Activated CD8-positive, alpha-beta T cell treated with anti-CD3 and anti-CD28 coated beads for 36 hours (primary cell): ENCODE results near the gene DUSP1. TPM values are rescaled to one million over a fixed set of nuclear protein-coding genes. Genes with fewer than 3 reads are reported as not detected.

Source experiments
- ATAC-seq: fragments of 200-7000 bp; cut with Tn5 transposase; one replicate; pipeline ENCODE4 v1.10.0; 2021; ENCODE audit warnings: mild to moderate bottlenecking, moderate library complexity
- CTCF ChIA-PET: fragments of 350-600 bp; sonication (Branson Sonifier 250); formaldehyde crosslinking; loops from one replicate; lab custom pipeline; 2021; ENCODE audit warnings: antibody characterized with exemption; lab: Charles Lee
- POLR2A ChIA-PET: fragments of 350-600 bp; sonication (Branson Sonifier 250); formaldehyde crosslinking; loops from one replicate; lab custom pipeline; 2021; ENCODE audit warnings: antibody characterized with exemption; lab: Charles Lee
- DNase-seq: peaks from one replicate; pipeline ENCODE4 v3.0.0-alpha.2; 2020
- H3K27ac Mint-ChIP-seq: one replicate; pipeline ENCODE4 v1.8.0; 2021; ENCODE audit warnings: mild to moderate bottlenecking, mixed read lengths
- H3K27me3 Mint-ChIP-seq: one replicate; pipeline ENCODE4 v1.8.0; 2021; ENCODE audit warnings: mixed read lengths
- H3K36me3 Mint-ChIP-seq: one replicate; pipeline ENCODE4 v1.8.0; 2021; ENCODE audit warnings: low read depth, mixed read lengths
- H3K4me1 Mint-ChIP-seq: one replicate; pipeline ENCODE4 v1.8.0; 2021; ENCODE audit warnings: low read depth, mixed read lengths
- H3K4me3 Mint-ChIP-seq: one replicate; pipeline ENCODE4 v1.8.0; 2021; ENCODE audit warnings: mild to moderate bottlenecking, moderate library complexity, mixed read lengths
- H3K9me3 Mint-ChIP-seq: one replicate; pipeline ENCODE4 v1.8.0; 2021; ENCODE audit warnings: mixed read lengths
- intact Hi-C: fragments of 100-400 bp; cut with micrococcal nuclease; formaldehyde crosslinking; loops from one replicate; pipeline ENCODE4 v1.10.0; 2022
- total RNA-seq, 2 experiments: library from RNA; stranded (reverse); gene quantifications; one replicate each; pipeline ENCODE4 v1.2.3, GENCODE V29; 2021
- TF ChIP-seq, protein P1 (sequence below): fragments of 200-600 bp; IDR thresholded peaks from one replicate; pipeline ENCODE4 v1.8.0; 2022; ENCODE audit warnings: antibody characterized with exemption, mild to moderate bottlenecking

Gene DUSP1
- total RNA-seq, 2 experiments from 2014 or later = 16.6 to 17.9 TPM

DNA sequence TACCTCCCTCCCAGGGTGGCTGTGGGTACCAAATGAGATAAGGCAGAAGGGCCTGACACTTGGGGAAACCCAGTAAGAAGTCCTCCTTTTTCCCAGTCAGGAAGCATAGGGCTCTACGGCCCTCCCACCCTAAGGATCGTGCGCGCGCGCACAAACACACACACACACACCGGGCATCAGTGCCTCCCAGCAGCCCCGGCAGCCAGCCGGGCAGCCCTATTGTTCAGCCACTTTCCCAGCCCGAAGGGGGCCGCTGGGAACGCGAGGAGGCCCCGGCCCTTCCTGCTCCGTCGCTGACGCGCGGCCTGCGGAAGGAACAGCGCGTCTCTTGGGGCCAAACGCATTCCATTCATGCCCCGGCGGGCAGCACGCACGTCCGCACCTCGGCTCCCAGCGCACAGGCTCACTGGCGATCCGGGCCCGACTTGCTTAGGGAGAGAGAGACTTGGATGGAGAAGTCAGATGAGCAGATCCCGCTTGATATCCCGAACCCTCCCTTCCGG, 22.6 kb downstream of the DUSP1 start:
- ChIA-PET CTCF (no interaction called here), POLR2A (no interaction called here)
- intact Hi-C loops = no loop called here
- TF ChIP-seq, protein P1, sequence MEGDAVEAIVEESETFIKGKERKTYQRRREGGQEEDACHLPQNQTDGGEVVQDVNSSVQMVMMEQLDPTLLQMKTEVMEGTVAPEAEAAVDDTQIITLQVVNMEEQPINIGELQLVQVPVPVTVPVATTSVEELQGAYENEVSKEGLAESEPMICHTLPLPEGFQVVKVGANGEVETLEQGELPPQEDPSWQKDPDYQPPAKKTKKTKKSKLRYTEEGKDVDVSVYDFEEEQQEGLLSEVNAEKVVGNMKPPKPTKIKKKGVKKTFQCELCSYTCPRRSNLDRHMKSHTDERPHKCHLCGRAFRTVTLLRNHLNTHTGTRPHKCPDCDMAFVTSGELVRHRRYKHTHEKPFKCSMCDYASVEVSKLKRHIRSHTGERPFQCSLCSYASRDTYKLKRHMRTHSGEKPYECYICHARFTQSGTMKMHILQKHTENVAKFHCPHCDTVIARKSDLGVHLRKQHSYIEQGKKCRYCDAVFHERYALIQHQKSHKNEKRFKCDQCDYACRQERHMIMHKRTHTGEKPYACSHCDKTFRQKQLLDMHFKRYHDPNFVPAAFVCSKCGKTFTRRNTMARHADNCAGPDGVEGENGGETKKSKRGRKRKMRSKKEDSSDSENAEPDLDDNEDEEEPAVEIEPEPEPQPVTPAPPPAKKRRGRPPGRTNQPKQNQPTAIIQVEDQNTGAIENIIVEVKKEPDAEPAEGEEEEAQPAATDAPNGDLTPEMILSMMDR = no peak
- Mint-ChIP-seq H3K4me1 (peaks cover 3% of the 10 kb centered on the region), H3K27ac (no peak overlapping the region), H3K27me3 (no peaks in the 10 kb centered on the region), H3K4me3 (no peak overlapping the region), H3K36me3 (no peaks in the 10 kb centered on the region), H3K9me3 (peaks cover 5% of the 10 kb centered on the region)
- DNase-seq (no peak), ATAC-seq (no peak)

- ChIA-PET POLR2A (no interaction called here), CTCF (interaction anchor here (1.4 kb wide), 1 partner anchor 185 kb away, joined by 7 read pairs; no protein-coding TSS in a partner anchor)
- peaks cover 3% of the 10 kb centered on the region for H3K4me1 Mint-ChIP-seq
- intact Hi-C loops = no loop called here
- TF ChIP-seq, protein P1 = no peak
- no peaks in the 10 kb centered on the region for H3K36me3 Mint-ChIP-seq
- H3K4me3 Mint-ChIP-seq = no peak overlapping the region
- peaks cover 5% of the 10 kb centered on the region for H3K9me3 Mint-ChIP-seq
- DNase-seq (no peak), ATAC-seq (no peak)
- no peak overlapping the region for H3K27ac Mint-ChIP-seq
- H3K27me3 Mint-ChIP-seq = no peaks in the 10 kb centered on the region
These were observed 23.5 kb downstream of the DUSP1 start for GRCh38 chr5:172747471-172747870.

GRCh38 chr5:172746725-172747124, 24.3 kb downstream of the DUSP1 start:
- POLR2A ChIA-PET = no interaction called here
- Mint-ChIP-seq H3K4me3 (no peak overlapping the region), H3K4me1 (peaks cover 3% of the 10 kb centered on the region), H3K9me3 (peaks cover 5% of the 10 kb centered on the region), H3K27me3 (no peaks in the 10 kb centered on the region), H3K27ac (no peak overlapping the region), H3K36me3 (no peaks in the 10 kb centered on the region)
- CTCF ChIA-PET = interaction anchor here (1.4 kb wide), 1 partner anchor 185 kb away, joined by 7 read pairs; no protein-coding TSS in a partner anchor
- TF ChIP-seq, protein P1 = no peak
- no peak for DNase-seq
- no peak for ATAC-seq
- intact Hi-C loops = no loop called here

DNA sequence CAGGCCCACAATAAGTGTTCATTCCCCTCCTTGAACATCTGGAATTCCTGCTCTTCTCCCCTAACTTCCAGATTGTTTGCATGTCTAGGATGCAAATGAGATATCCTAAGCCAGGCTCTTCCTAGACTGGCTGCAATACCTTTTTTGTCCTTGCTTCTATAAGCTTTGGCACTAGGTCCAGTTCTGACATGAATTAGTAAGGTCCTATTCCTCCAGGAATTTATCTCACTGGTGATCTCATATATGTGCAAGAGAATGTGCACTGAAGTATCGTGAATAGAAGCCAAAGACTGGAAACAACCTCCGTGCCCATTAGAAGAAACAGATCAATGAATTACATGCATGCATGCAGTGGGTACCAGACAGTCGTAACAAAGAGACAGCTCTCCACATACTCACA, 25.2 kb downstream of the DUSP1 start:
- Mint-ChIP-seq H3K9me3 (peaks cover 5% of the 10 kb centered on the region), H3K36me3 (no peaks in the 10 kb centered on the region), H3K27ac (no peak overlapping the region), H3K4me3 (no peak overlapping the region), H3K4me1 (peaks cover 3% of the 10 kb centered on the region), H3K27me3 (no peaks in the 10 kb centered on the region)
- ChIA-PET POLR2A (no interaction called here), CTCF (no interaction called here)
- intact Hi-C loops = no loop called here
- ATAC-seq (no peak), DNase-seq (no peak)
- TF ChIP-seq, protein P1 = no peak

DNA sequence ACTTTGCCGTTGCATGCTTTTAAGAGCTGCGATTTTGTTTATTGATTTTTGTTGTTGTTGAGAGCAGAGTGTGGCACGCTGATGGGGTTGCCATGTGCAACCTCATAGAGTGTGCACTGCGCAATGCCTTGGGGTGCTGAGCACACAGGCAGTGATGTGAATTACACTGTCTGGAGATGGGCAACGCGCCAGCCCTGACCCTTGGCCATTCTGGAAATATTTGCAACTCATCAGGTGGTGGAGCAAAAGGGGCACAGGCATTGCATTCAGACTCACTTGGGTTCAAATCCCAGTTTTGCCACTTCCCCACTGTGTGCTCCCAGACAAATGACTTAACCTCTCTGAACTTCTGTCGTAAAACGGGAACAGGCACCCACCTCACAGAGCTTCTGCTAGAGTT, 25.6 kb downstream of the DUSP1 start:
- Mint-ChIP-seq H3K27ac (no peak overlapping the region), H3K27me3 (no peaks in the 10 kb centered on the region), H3K4me1 (peaks cover 3% of the 10 kb centered on the region), H3K36me3 (no peaks in the 10 kb centered on the region), H3K9me3 (peaks cover 5% of the 10 kb centered on the region), H3K4me3 (no peak overlapping the region)
- intact Hi-C loops = no loop called here
- ChIA-PET CTCF (no interaction called here), POLR2A (no interaction called here)
- ATAC-seq (no peak), DNase-seq (no peak)
- TF ChIP-seq, protein P1 = no peak
